ENCODE measurements around the gene PRDM16. TPM values are rescaled to one million over a fixed set of nuclear protein-coding genes. Genes with fewer than 3 reads are reported as not detected.

Gene PRDM16
- total RNA-seq, 1 experiment from 2014 or later = 1.6 TPM

DNA sequence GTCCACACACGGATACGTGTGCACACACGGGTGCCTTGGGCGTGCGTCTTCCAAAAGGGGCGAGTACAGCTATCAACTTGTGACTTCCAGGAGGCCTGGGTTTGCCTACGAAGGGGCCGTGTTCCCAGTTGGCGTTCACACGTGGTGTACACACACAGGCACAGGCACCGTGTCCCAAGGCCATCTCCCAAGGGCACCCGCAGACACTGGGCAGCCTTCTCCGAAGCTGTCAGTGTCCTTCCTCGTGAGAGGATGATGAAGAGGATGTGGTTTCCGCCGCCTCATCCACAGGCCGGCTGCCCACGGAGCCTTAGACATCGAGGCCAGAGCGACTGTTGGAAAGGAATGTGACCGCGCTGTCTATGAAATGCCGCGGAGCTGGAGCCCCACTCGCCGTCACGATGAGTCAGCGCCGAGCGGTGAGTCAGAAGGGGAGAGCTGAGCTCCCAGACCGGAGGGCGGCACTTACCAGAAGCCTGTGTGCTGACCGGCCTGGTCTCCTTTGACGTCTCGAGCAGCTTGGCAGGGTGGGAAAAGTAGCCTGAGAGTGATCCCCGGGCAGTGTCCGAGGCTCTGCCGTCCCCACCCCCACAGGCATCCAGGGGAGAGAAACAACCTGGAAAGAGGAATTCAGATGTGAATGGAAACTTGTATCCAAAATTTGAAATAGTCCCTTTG is 244.0 kb downstream of the PRDM16 start:
- Mint-ChIP-seq H3K9me3 (no peaks in the 10 kb centered on the region), H3K27ac (peak overlapping the region; percentile 57; the same call in 1 of the 2 replicates), H3K27me3 (ENCODE audit: low read depth) (peaks cover 30% of the 10 kb centered on the region), H3K36me3 (no peaks in the 10 kb centered on the region), H3K4me3 (no peak overlapping the region), H3K4me1 (peaks cover 27% of the 10 kb centered on the region)
- DNase-seq (ENCODE audit: low spot score) (peak; percentile 49), ATAC-seq (peak; percentile 63; the same call in 1 of the 2 replicates)
- CTCF ChIA-PET = interaction anchor here (1.4 to 3.4 kb wide), 4 partner anchors 30 to 205 kb away, joined by 3 to 14 read pairs (median 5); no protein-coding TSS in a partner anchor
- POLR2A ChIA-PET = no interaction called here
- TF ChIP-seq, protein P1, sequence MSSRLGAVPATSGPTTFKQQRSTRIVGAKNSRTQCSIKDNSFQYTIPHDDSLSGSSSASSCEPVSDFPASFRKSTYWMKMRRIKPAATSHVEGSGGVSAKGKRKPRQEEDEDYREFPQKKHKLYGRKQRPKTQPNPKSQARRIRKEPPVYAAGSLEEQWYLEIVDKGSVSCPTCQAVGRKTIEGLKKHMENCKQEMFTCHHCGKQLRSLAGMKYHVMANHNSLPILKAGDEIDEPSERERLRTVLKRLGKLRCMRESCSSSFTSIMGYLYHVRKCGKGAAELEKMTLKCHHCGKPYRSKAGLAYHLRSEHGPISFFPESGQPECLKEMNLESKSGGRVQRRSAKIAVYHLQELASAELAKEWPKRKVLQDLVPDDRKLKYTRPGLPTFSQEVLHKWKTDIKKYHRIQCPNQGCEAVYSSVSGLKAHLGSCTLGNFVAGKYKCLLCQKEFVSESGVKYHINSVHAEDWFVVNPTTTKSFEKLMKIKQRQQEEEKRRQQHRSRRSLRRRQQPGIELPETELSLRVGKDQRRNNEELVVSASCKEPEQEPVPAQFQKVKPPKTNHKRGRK (CRISPR knock-in tag; IDR thresholded peaks at IDR 0.05; ENCODE audit: borderline replicate concordance) = no peak
- TF ChIP-seq ZNF121 (CRISPR knock-in tag; IDR thresholded peaks at IDR 0.05) = no peak
- no peak for TF ChIP-seq SMAD4 (CRISPR knock-in tag; IDR thresholded peaks at IDR 0.05)
- TF ChIP-seq, protein P2, sequence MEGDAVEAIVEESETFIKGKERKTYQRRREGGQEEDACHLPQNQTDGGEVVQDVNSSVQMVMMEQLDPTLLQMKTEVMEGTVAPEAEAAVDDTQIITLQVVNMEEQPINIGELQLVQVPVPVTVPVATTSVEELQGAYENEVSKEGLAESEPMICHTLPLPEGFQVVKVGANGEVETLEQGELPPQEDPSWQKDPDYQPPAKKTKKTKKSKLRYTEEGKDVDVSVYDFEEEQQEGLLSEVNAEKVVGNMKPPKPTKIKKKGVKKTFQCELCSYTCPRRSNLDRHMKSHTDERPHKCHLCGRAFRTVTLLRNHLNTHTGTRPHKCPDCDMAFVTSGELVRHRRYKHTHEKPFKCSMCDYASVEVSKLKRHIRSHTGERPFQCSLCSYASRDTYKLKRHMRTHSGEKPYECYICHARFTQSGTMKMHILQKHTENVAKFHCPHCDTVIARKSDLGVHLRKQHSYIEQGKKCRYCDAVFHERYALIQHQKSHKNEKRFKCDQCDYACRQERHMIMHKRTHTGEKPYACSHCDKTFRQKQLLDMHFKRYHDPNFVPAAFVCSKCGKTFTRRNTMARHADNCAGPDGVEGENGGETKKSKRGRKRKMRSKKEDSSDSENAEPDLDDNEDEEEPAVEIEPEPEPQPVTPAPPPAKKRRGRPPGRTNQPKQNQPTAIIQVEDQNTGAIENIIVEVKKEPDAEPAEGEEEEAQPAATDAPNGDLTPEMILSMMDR (IDR thresholded peaks at IDR 0.05) = no peak
- no peak for TF ChIP-seq CBFB (CRISPR knock-in tag; IDR thresholded peaks at IDR 0.05; ENCODE audit: low read depth)
- TF ChIP-seq, protein P3, sequence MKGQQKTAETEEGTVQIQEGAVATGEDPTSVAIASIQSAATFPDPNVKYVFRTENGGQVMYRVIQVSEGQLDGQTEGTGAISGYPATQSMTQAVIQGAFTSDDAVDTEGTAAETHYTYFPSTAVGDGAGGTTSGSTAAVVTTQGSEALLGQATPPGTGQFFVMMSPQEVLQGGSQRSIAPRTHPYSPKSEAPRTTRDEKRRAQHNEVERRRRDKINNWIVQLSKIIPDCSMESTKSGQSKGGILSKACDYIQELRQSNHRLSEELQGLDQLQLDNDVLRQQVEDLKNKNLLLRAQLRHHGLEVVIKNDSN (CRISPR knock-in tag; IDR thresholded peaks at IDR 0.05) = no peak
- no peak for TF ChIP-seq ATF6 (CRISPR knock-in tag; IDR thresholded peaks at IDR 0.05)
- no peak for TF ChIP-seq PREB (CRISPR knock-in tag; IDR thresholded peaks at IDR 0.05; ENCODE audit: borderline replicate concordance)
- TF ChIP-seq GABPB1 (CRISPR knock-in tag; IDR thresholded peaks at IDR 0.05) = no peak
- TF ChIP-seq AR (CRISPR knock-in tag; IDR thresholded peaks at IDR 0.05) = no peak
- no peak for TF ChIP-seq ZNF532 (CRISPR knock-in tag; IDR thresholded peaks at IDR 0.05; ENCODE audit: borderline replicate concordance)
- TF ChIP-seq, protein P4, sequence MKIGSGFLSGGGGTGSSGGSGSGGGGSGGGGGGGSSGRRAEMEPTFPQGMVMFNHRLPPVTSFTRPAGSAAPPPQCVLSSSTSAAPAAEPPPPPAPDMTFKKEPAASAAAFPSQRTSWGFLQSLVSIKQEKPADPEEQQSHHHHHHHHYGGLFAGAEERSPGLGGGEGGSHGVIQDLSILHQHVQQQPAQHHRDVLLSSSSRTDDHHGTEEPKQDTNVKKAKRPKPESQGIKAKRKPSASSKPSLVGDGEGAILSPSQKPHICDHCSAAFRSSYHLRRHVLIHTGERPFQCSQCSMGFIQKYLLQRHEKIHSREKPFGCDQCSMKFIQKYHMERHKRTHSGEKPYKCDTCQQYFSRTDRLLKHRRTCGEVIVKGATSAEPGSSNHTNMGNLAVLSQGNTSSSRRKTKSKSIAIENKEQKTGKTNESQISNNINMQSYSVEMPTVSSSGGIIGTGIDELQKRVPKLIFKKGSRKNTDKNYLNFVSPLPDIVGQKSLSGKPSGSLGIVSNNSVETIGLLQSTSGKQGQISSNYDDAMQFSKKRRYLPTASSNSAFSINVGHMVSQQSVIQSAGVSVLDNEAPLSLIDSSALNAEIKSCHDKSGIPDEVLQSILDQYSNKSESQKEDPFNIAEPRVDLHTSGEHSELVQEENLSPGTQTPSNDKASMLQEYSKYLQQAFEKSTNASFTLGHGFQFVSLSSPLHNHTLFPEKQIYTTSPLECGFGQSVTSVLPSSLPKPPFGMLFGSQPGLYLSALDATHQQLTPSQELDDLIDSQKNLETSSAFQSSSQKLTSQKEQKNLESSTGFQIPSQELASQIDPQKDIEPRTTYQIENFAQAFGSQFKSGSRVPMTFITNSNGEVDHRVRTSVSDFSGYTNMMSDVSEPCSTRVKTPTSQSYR (CRISPR knock-in tag; IDR thresholded peaks at IDR 0.05) = no peak
- no peak for TF ChIP-seq ZNF219 (CRISPR knock-in tag; IDR thresholded peaks at IDR 0.05; ENCODE audit: borderline replicate concordance)
- no peak for TF ChIP-seq MAX (CRISPR knock-in tag; IDR thresholded peaks at IDR 0.05)
- TF ChIP-seq SP1 (CRISPR knock-in tag; conservative IDR thresholded peaks at IDR 0.05) = no peak
